Stimulated activated CD4-positive, alpha-beta T cell treated with anti-CD3 and anti-CD28 coated beads, TNF-alpha, amount 100 ng/mL, for 48 hours (primary cell): ENCODE measurements around the gene DDX1.
"Not testable (repeated sequence)": the region's sequence is repeated elsewhere in the genome, so short reads cannot be mapped to it uniquely, and the experiment has no call there.

Source experiments
- DNase-seq, 3 donors: peaks; one replicate each; pipeline ENCODE4 v3.0.0-alpha.2; 2020; ENCODE audit warnings: low read depth in 3 of 3

The DDX1 gene

DNA sequence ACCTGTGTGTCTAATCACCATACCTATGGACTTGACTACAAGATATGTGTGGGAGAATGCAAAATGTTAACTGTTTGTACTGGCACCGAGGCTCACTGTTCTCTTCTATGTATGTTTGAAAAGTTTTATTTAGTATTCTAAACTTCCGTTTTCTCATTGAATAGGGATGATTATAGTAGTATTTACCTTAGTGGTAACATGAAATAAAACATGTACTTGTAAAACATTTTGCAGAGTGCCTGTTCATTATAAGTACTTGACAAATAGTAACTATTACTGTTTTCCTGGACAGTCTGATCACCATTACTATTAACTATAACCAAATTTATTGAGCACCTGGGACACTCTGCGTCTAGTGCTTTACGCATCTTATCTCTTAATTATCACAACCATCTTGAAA is 24.8 kb downstream of the DDX1 start:
- DNase-seq: no peak

DNA sequence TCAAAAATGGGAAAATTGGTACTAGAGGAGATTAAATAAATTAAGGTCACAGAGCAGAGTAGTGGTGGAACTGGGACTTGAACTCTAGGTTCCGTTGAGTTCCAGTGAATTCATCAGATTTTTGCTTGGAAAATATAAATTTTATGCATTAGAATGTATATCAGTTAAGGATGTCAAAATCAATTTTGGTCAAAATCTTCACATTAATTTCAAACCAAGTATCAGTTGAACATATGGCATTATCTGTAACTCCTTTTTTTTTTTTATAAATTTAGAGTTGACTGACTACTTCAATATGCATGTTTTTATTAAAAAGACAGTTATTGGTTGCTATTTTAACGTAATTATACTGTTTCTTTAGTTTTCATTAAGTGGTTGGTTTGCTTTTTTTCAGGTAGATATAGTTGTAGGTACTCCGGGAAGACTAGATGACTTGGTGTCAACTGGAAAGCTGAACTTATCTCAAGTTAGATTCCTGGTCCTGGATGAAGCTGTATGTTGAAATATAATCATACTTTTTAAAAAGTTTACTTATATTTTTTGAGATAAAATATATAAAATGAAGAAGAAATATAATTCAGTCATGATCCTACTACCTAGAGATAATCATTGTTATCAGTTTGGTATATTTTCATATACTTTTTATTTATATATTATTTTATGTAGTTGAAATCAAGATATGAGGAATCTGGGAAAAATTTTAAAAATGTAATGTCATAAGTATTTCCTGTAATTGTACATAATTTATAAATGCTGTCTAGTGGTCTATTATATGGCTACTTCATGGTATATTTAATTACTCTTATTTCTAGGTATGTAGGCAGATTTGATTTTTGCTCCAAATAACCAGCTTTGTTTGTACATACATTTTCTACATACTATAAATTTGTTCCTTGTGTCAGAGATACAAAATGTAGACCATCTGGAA is 25.4 kb downstream of the DDX1 start:
- DNase-seq: no peak

DNA sequence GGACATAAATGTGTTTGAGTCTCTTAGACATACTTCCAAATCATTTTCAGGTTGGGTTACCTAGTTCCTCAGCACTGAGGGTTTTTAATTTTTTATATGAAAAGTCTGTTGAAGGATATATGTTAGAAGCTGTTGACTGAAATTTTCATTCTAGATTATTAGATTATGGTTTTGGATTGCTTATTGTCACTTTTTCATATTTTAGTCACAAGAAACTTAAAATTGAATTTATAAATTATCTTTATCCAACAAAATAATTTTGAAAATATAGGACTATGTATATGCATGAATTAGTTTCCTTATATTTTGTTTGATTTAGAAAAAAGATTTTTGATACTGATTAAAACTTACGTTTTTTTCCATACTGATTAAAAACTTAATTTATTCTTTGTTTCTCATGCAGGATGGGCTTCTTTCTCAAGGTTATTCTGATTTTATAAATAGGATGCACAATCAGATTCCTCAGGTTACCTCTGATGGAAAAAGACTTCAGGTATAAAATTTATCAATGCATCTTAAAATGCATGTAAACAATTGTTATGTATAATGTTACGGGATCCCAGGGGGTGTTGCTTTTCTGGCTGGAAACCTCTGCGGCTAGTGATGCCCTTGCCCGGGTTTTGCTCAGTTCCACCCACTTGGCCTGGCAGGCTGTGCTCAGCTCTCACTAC is 26.2 kb downstream of the DDX1 start:
- no peak for DNase-seq

GRCh38 chr2:15618449-15618855 is 26.8 kb downstream of the DDX1 start:
- DNase-seq: no peak

DNA sequence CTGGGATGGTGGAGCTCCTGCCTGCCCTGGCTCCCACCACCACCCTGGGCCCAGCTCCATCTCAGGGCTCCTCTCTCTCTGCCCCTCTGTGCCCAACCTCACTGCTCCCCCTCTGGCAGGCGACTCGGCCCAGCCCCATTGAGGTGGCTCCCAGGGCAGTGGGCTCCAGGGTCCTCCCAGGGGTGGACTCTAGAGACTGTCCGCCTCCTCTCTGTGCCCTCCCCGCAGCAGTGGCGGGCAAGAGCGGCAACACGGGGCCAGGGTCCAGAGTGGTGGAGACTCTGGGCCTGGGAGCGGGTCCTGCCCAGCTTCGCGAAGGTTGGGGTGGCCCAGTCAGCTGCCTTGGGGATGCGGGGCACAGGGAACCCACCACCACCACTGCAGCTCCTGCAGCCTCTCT is 27.4 kb downstream of the DDX1 start:
- DNase-seq: no peak

DNA sequence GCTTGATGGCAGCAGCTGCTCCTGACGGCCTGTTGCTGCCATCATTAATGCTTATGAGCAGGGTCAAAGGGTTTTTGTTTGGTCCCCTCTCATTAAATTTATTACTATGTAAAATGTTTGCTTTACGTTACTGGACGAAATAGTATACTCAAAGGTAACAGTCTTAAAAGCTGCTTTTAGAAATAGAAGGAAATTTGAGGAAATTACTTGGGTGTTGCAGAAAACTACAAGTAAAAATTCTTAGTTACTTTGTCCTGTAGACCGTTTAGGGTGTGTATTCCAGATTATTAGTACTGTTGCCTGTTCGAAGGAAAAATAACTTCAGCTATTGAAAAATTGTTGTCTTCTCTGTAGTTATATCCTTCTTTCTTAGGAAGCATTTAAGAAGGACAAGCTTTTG is 27.8 kb downstream of the DDX1 start:
- DNase-seq: no peak

GRCh38 chr2:15619938-15620337 is 28.3 kb downstream of the DDX1 start:
- DNase-seq: no peak

GRCh38 chr2:15620340-15620739 is 28.7 kb downstream of the DDX1 start:
- DNase-seq: no peak

GRCh38 chr2:15620857-15621471 is 29.3 kb downstream of the DDX1 start:
- DNase-seq: no peak

DNA sequence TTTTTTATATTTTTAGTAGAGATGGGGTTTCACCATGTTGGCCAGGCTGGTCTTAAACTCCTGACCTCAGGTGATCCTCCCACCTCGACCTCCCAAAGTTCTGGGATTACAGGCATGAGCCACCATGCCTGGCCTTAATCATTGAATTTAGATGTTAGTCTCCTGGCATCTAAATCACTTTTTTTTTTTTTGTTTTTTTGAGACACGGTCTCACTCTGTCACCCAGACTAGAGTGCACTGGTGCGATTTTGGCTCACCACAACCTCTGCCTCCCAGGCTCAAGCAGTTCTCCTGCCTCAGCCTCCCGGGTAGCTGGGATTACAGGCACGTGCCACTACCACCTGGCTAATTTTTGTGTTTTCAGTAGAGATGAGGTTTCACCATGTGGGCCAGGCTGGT is 29.8 kb downstream of the DDX1 start:
- DNase-seq: not testable (repeated sequence)

DNA sequence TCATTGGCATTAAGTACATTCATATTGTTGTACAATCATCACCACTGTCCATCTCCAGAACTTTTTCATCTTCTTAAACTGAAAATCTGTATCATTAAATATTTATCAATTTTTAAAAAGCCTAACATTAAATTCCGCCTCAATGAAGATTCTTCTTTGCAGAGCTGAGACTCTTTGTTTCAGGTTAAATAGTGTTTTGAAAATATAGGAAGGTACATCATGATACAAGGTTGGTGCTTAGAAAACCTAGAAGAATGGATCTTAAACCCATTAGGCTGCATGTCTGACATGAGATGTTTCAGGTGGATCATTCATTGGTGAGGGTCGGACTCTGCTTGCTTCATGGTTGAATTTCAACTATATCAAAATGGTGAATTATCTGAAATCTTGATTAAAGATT is 30.5 kb downstream of the DDX1 start:
- DNase-seq: no peak

DNA sequence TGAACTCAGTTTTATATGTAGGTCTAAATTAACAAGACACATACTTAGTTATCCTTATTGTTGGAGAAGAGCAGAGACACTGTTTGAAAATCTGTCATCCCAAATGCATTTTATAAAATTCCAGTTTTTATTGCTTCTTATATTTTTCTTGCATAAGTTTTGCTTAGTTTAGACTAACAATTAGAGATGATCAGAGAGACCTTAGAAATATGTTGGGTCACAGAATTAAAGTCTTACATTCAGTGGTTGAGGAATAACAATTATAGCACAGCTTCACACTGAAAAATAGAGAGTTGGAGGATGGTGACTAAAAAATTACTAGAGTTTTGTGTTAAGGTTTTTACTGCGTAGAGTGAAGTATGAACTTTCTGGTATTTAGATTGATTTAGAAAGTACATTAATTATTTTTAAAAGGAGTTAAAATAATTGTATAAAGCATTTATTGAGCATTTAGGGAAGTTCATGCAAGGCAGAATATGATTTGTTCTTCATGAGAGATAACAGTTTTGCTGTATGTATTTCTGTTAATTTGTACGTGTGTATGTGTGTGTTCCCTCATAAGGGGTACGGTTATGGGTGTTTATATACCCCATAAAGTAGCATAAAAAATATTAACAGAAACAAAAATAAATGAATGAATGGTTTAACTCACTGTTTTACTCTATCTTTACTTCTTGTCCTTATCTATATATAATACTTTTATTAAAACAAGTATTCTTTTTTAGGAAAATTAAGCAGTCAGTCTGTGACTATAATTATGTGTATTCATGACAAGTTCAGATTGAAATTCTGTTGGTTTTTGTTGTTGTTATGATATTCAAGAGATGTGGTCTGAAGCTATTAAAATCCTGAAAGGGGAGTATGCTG is 31.2 kb downstream of the DDX1 start:
- DNase-seq: no peak

DNA sequence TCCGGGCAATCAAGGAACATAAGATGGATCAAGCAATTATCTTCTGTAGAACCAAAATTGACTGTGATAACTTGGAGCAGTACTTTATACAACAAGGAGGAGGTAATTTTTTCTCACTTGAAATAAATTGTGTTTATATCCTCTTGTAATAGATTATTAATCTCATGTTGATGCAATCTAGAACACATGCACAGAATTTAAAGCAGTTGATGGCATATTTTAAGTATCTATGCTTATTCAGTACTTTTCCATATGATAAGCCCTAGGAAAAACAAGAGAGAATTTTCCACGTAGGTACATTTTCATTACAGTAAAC is 31.8 kb downstream of the DDX1 start:
- DNase-seq: no peak

DNA sequence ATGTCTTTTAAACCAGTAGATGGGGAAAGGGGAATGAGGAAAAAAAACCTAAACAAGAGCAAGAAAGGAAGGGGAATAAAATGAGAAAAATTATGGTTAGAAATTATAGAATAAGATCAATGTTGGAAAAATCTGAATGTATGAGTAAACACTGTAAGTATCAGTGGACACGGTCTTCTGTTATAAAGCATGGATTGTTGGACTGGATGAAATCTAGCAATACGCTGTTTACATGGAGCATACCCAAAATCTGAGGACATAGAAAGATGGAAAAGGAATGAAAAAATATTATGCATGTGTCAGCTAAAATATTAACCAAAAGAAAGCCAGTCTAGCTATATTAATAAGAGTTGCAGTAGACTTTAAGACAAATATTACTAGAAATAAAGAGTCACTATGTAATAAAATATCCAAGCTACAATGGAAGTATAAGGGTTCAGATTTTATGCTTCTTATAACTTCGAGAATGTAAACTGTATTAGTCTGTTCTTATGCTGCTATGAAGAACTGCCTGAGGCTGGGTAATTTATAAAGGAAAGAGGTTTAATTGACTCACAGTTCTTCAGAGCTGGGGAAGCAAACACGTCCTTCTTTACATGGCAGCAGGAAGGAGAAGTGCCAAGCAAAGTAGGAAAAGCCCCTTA is 32.4 kb downstream of the DDX1 start:
- no peak for DNase-seq

DNA sequence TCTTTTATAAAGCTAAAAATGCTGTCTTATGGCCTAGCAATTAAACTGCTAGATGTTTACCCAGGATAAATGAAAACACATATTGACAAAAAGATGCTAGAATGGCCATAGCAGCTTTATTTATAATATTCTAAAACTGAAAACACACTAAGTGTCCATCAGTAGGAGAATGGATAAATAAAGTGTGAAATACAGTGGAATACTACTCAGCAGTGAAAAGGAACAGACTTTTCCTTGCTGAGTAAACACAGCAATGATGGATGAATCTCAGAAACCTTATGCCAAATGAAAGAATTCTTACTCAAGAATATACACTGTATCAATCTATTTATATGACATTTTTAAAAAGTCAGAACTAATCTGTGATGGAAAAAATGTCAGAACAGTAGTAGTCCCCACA is 33.2 kb downstream of the DDX1 start:
- no peak for DNase-seq

GRCh38 chr2:15625344-15626036 is 33.8 kb downstream of the DDX1 start:
- no peak for DNase-seq

- no peak for DNase-seq
Measured at GRCh38 chr2:15626126-15626525, 34.5 kb downstream of the DDX1 start.

DNA sequence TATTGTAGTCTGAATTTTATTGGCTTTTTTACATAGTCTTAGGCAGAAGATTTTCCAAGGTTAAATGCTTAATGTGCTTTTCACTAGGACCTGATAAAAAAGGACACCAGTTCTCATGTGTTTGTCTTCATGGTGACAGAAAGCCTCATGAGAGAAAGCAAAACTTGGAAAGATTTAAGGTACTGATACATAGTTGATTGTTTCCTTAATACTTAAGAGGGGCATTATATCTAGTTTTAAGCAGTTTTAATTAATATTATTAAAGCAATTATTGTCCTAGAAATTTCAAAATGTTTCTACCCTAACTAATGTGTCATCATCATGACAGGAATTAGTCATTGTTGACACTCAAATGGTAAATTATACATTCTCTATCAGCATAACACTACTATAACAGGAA is 35.3 kb downstream of the DDX1 start:
- DNase-seq: no peak

GRCh38 chr2:15627817-15628684 is 36.4 kb downstream of the DDX1 start:
- DNase-seq: no peak
